Urinary bladder (tissue), 4 donors: ENCODE results near the gene PPP2R3C. TPM values are rescaled to one million over a fixed set of nuclear protein-coding genes. Genes with fewer than 3 reads are reported as not detected.
"Not testable (repeated sequence)": the region's sequence is repeated elsewhere in the genome, so short reads cannot be mapped to it uniquely, and the experiment has no call there.

ENCODE experiments used
- DNase-seq: peaks from one replicate; pipeline ENCODE4 v3.0.0-alpha.2; 2015; ENCODE audit errors: extremely low spot score
- H3K27ac ChIP-seq: one replicate; pipeline ENCODE4 v1.5.1; 2013; ENCODE audit warnings: low read depth, mild to moderate bottlenecking, moderate library complexity
- H3K36me3 ChIP-seq: one replicate; pipeline ENCODE4 v1.6.1; 2013; ENCODE audit warnings: mild to moderate bottlenecking, moderate library complexity; ENCODE audit not compliant: insufficient read depth
- H3K4me1 ChIP-seq: one replicate; pipeline ENCODE4 v1.6.1; 2013; ENCODE audit warnings: mild to moderate bottlenecking, moderate library complexity; ENCODE audit not compliant: insufficient read depth
- H3K4me3 ChIP-seq: one replicate; pipeline ENCODE4 v1.5.1; 2013; ENCODE audit warnings: low read depth, low read length
- WGBS: extraction: QIAGEN DNeasy Blood & Tissue Kit; methylation state at CpG from one replicate; pipeline ENCODE4 v1.1.7; 2013; 5-methylcytosine and 5-hydroxymethylcytosine counted together
- polyA plus RNA-seq: library from polyadenylated mRNA; stranded (reverse); fragments of 200-250 nt; gene quantifications from one replicate; pipeline ENCODE4 v1.2.3, GENCODE V29; 2013
- total RNA-seq: library from RNA; depleted of rRNA; stranded (reverse); fragments of >200 nt; gene quantifications from one replicate; pipeline ENCODE4 v1.2.3, GENCODE V29; 2014
- donor health status: healthy with polysubstance abuse.
- donor health status: healthy.

Gene PPP2R3C
- total RNA-seq: 66.2 TPM
- polyA plus RNA-seq: 28.3 TPM

DNA sequence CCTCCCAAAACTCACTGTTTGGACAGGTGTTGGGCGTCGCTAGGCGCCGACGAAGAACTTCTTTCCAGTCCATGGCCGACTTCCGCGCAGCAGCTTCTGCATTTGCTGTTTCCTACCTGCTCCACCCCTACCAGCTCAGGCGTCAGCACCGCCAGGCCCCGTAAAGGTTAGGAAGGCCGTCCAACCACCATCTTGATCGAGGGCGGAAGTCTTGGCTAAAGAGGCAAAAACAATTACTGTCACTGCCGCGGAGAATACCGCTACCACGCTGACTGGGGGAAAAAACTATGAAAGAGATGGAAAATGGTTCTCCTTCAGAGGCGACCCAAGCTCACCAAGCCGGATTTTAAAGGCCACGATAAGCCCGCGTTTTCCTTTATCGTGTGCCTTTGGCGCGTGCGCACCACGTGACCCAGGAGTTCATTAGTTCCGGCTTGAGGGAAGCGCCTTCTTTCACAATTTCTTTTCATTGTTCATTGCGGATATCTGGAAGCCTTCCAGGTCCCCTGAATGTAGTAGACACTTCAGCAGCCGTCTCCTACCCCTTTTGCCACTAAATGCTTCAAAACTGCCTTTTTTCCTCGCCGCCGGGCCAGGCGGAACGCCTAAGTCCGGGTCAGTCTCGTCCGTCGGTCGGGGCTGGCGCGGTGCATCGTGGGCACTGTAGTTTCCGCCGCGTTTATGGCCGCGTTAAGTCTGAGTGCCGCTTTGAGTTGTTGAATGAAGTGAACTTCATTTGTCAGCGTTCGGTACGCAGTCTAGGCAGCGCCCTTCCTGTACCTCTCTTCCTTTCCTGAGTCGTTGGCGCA, at the start of gene PPP2R3C, which contains the start of gene PRORP:
PPP2R3C (minus strand) TSS at position 104 of the 809 bp plus-strand sequence; CDS start at position 73, 31 bp downstream.
PRORP (plus strand) TSS at position 666 of the 809 bp plus-strand sequence. CDS start 694 bp downstream, outside the sequence.
- H3K4me3 ChIP-seq: peak within 1 kb of the TSS; percentile 73
- WGBS: under 1% methylated on average over 57 of the region's 57 CpGs
- no peaks in the 10 kb centered on the region for H3K4me1 ChIP-seq
- no peaks in the 10 kb centered on the region for H3K36me3 ChIP-seq
- peak; percentile 91 for DNase-seq
- H3K27ac ChIP-seq: peak within 1 kb of the TSS; percentile 98

DNA sequence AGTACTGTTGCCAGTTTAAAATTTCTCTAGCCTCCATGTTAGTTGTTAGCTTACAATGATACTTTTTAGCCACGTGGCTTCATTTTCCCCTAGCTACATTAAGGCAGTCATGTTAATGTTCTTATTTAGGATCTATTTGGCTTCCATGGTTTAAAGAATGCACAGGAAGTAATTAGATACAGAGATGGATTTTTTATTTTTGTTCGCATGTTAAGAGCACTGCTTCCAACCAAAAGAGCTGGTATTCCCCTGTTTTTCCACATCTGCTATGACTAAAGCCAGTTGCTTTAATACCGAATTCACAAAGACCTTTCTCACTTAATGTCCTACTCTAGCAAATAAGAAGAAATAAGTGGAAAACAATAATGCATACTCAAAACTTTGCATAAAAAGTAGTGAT, 45.7 kb upstream of the PPP2R3C start:
- Histone ChIP-seq H3K36me3 (no peaks in the 10 kb centered on the region), H3K4me3 (no peak overlapping the region), H3K27ac (no peak overlapping the region), H3K4me1 (no peaks in the 10 kb centered on the region)
- no peak for DNase-seq
- WGBS: 87% methylated on average over 3 of the region's 3 CpGs

GRCh38 chr14:35164849-35165248, 43.1 kb upstream of the PPP2R3C start:
- Histone ChIP-seq H3K36me3 (no peaks in the 10 kb centered on the region), H3K4me3 (no peak overlapping the region), H3K27ac (no peak overlapping the region), H3K4me1 (no peaks in the 10 kb centered on the region)
- WGBS: 81% methylated on average over 5 of the region's 5 CpGs
- DNase-seq: no peak

- WGBS: 95% methylated on average over 1 of the region's 1 CpG
Measured at GRCh38 chr14:35163384-35163783, 41.6 kb upstream of the PPP2R3C start.

DNA sequence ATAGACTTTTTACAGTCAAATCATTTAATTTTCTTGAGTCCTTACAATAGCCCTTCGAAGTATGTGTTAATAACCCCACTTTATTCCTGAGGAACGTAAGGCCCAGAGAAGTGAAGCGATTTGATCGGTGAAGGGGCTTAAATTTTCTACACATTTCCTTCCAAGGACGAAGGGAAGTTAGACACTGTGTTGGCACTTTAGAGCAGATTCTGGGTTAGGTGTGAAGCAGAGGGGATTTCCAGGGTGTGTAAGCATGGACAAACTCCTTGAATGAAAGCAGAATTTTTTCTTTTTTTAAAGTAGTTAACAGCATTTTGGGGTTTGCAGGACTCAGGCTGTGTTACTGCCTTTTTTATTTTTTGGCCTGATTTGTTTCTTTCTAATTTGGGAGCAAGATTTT, 39.4 kb upstream of the PPP2R3C start:
- WGBS: 76% methylated on average over 5 of the region's 5 CpGs
- no peaks in the 10 kb centered on the region for H3K36me3 ChIP-seq
- H3K27ac ChIP-seq: no peak overlapping the region
- DNase-seq: no peak
- H3K4me3 ChIP-seq: no peak overlapping the region
- no peaks in the 10 kb centered on the region for H3K4me1 ChIP-seq

More at GRCh38 chr14:35163384-35163783, 41.6 kb upstream of the PPP2R3C start:
- Histone ChIP-seq H3K36me3 (no peaks in the 10 kb centered on the region), H3K4me3 (no peak overlapping the region), H3K27ac (no peak overlapping the region), H3K4me1 (no peaks in the 10 kb centered on the region)
- no peak for DNase-seq

DNA sequence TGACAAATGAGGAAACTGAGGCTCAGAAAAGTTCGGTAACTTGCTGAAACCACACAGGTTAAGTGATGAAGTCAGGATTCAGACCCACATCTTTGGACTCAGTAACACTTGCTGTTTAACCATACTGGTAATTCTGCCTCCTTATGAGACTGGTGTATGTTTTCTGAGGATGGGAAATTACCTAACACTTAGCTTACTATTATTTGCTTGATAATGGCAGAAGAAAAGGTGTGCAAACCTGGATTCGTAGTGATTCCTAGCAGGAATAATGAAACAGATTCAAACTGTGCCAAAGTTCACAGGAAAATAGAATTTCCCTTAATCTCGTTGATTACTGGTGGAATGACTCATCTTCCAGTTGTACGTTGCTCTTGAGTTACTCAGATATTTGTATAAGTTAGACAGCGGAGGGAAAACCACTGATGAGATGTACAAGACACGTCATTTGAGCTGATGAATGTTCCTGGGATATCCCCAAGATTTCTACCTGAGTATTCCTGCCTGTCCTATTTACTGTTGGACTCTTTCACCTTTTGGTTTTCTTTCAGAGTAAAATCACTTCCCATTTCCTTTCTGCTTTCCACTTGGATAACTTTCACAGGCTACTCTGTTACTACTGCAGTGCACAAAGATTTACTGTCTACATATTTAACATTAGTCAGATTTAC, 38.1 kb upstream of the PPP2R3C start:
- whole genome bisulfite sequencing: 65% methylated on average over 6 of the region's 6 CpGs
- no peaks in the 10 kb centered on the region for H3K36me3 ChIP-seq

GRCh38 chr14:35158951-35159653, 37.3 kb upstream of the PPP2R3C start:
- Histone ChIP-seq H3K27ac (no peak overlapping the region), H3K36me3 (no peaks in the 10 kb centered on the region), H3K4me1 (no peaks in the 10 kb centered on the region), H3K4me3 (no peak overlapping the region)
- DNase-seq: no peak
- 88% methylated on average over 8 of the region's 8 CpGs for WGBS

More for the DNA sequence above, 38.1 kb upstream of the PPP2R3C start:
- H3K4me3 ChIP-seq: no peak overlapping the region
- no peak for DNase-seq
- H3K4me1 ChIP-seq: no peaks in the 10 kb centered on the region
- no peak overlapping the region for H3K27ac ChIP-seq

DNA sequence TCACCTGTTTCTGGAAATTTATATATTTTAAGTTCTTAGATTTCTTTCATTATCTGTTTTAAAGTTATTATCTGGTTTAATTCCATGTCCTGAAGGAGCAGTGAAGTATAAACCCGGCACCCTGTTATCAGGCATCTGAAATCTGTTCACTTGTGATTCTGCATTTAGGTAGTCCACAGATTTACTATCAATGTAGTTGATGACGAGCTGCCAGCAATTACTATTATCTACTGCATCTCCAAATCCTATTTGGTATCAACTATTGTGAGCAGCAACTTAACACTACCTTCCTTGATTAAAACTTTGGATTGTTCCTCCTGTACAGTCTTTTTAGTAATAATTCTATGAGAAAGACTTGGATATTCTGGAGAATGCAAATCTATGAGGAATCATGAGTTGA, 36.7 kb upstream of the PPP2R3C start:
- H3K4me1 ChIP-seq: no peaks in the 10 kb centered on the region
- no peaks in the 10 kb centered on the region for H3K36me3 ChIP-seq
- H3K4me3 ChIP-seq: no peak overlapping the region
- WGBS: 90% methylated on average over 2 of the region's 2 CpGs
- no peak overlapping the region for H3K27ac ChIP-seq
- DNase-seq: no peak

DNA sequence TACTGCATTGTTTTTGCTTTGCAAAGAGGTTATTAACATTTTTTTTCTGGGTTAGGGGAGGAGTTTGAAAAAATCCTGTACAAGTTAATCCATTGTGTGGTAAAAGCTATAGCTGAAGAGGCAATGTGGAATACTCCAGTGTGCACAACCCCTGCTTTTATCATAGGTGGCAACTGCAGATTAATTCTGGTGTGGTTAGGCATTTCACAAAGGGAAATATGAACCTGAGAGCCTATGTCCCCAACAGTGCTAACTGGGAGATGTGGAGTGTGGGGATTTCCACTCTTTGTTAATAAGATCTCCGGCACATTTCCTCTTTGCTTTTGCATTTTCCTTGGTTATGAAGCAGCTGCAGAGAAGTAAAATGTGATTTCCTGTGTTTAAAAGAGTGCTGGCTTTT, 34.2 kb upstream of the PPP2R3C start:
- no peaks in the 10 kb centered on the region for H3K36me3 ChIP-seq
- WGBS: 41% methylated on average over 1 of the region's 1 CpG
- no peak for DNase-seq
- H3K4me3 ChIP-seq: no peak overlapping the region
- no peak overlapping the region for H3K27ac ChIP-seq
- no peaks in the 10 kb centered on the region for H3K4me1 ChIP-seq

- Histone ChIP-seq H3K4me3 (no peak overlapping the region), H3K4me1 (no peaks in the 10 kb centered on the region), H3K36me3 (no peaks in the 10 kb centered on the region), H3K27ac (no peak overlapping the region)
- 68% methylated on average over 2 of the region's 2 CpGs for WGBS
- no peak for DNase-seq
Measured at GRCh38 chr14:35154016-35154415, 32.2 kb upstream of the PPP2R3C start.

- H3K4me3 ChIP-seq, H3K27ac ChIP-seq, H3K4me1 ChIP-seq, DNase-seq, H3K36me3 ChIP-seq: not testable (repeated sequence)
- WGBS: 96% methylated on average over 35 of the region's 35 CpGs
Measured at GRCh38 chr14:35152531-35152930, 30.7 kb upstream of the PPP2R3C start.

GRCh38 chr14:35149239-35149638, 27.4 kb upstream of the PPP2R3C start:
- H3K4me1 ChIP-seq: no peaks in the 10 kb centered on the region
- no peak overlapping the region for H3K4me3 ChIP-seq
- no peaks in the 10 kb centered on the region for H3K36me3 ChIP-seq
- H3K27ac ChIP-seq: no peak overlapping the region
- DNase-seq: no peak
- WGBS: 97% methylated on average over 4 of the region's 4 CpGs

DNA sequence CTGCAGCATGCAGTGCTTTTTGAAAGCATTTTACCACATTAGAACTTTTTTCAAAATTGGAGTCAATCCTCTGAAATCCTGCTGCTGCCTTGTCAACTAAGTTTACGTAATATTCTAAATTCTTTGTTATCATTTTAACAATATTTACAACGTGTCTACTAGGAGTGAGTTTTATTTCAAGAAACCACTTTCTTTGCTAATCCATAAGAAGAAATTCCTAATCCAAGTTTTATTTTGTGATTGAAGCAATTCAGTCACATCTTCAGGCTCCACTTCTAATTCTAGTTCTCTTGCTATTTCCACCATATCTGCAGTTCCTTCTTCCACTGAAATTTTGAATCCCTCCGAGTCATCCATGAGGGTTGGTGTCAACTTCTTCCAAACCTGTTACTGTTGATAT, 25.9 kb upstream of the PPP2R3C start:
- WGBS: 88% methylated on average over 3 of the region's 3 CpGs
- DNase-seq: no peak
- Histone ChIP-seq H3K4me3 (no peak overlapping the region), H3K36me3 (no peaks in the 10 kb centered on the region), H3K27ac (no peak overlapping the region), H3K4me1 (no peaks in the 10 kb centered on the region)
